Thoracic aorta (tissue), 2 donors: ENCODE measurements around the gene MIA3. TPM values are rescaled to one million over a fixed set of nuclear protein-coding genes. Genes with fewer than 3 reads are reported as not detected.

Experiments
- ATAC-seq: fragments of 150-250 bp; one replicate; pipeline ENCODE4 v1.8.0; 2017; ENCODE audit warnings: low read depth; ENCODE audit not compliant: insufficient number of reproducible peaks, low FRiP score
- DNase-seq: peaks from one replicate; pipeline ENCODE4 v3.0.0-alpha.2; 2020; ENCODE audit warnings: low spot score
- H3K27ac ChIP-seq, 2 donors: fragments of 200-600 bp; sonication (generic); 1 replicate in 1 of 2; 2 replicates in 1 of 2; pipeline ENCODE4 v1.5.1; 2016; ENCODE audit warnings: mild to moderate bottlenecking in 2 of 2, moderate library complexity in 2 of 2
- H3K27me3 ChIP-seq: fragments of 200-600 bp; sonication (generic); replicated peaks from 2 replicates; pipeline ENCODE4 v1.6.0; 2016; ENCODE audit warnings: mild to moderate bottlenecking; ENCODE audit not compliant: insufficient read depth
- H3K36me3 ChIP-seq: fragments of 200-600 bp; sonication (generic); one replicate; pipeline ENCODE4 v1.5.1; 2016
- H3K4me1 ChIP-seq, 2 donors: fragments of 200-600 bp; sonication (generic); 1 replicate in 1 of 2; 2 replicates in 1 of 2; pipeline versions ENCODE4 v1.5.1 to v1.6.0; 2016; ENCODE audit warnings: low read depth in 2 of 2, mild to moderate bottlenecking in 1 of 2; ENCODE audit not compliant: control insufficient read depth in 1 of 2
- H3K4me3 ChIP-seq: fragments of 200-600 bp; sonication (generic); 2 replicates; pipeline ENCODE4 v1.5.1; 2016; ENCODE audit warnings: mild to moderate bottlenecking
- H3K9me3 ChIP-seq: fragments of 200-600 bp; sonication (generic); 2 replicates; pipeline ENCODE4 v1.5.1; 2016
- CTCF ChIP-seq: fragments of 200-600 bp; sonication (generic); IDR thresholded peaks from one replicate; pipeline ENCODE4 v1.5.1; 2019; ENCODE audit warnings: antibody characterized with exemption
- total RNA-seq, 2 donors: library from RNA; depleted of rRNA; stranded (reverse); fragments of >200 nt; gene quantifications; one replicate each; pipeline versions ENCODE4 v1.1.0 to v1.2.3, GENCODE V29; 2016

Gene MIA3
- total RNA-seq, 2 donors from 2014 or later: 44.0 to 72.9 TPM

- Histone ChIP-seq H3K4me3 (no peak overlapping the region), H3K27ac (no peak overlapping the region), H3K9me3 (no peaks in the 10 kb centered on the region), H3K27me3 (no peaks in the 10 kb centered on the region), H3K36me3 (peaks cover 20% of the 10 kb centered on the region), H3K4me1 (peaks cover 4 to 15% of the 10 kb centered on the region in 2 donors)
- no peak for ATAC-seq
- no peak for TF ChIP-seq CTCF
- DNase-seq: no peak
Observed at GRCh38 chr1:222631611-222632208, 13.8 kb downstream of the MIA3 start.

- peaks cover 20% of the 10 kb centered on the region for H3K36me3 ChIP-seq
- no peak overlapping the region for H3K27ac ChIP-seq
- TF ChIP-seq CTCF: no peak
- H3K4me1 ChIP-seq: peaks cover 4 to 11% of the 10 kb centered on the region in 2 donors
- no peaks in the 10 kb centered on the region for H3K27me3 ChIP-seq
- no peak overlapping the region for H3K4me3 ChIP-seq
- DNase-seq: no peak
- H3K9me3 ChIP-seq: no peaks in the 10 kb centered on the region
- ATAC-seq: no peak
Observed at GRCh38 chr1:222632749-222633148, 14.9 kb downstream of the MIA3 start.

GRCh38 chr1:222634180-222635013, 16.5 kb downstream of the MIA3 start:
- DNase-seq: no peak
- TF ChIP-seq CTCF: peak; percentile 92
- ATAC-seq: peak; percentile 88
- Histone ChIP-seq H3K4me1 (peaks cover 4 to 10% of the 10 kb centered on the region in 2 donors), H3K27ac (no peak overlapping the region), H3K4me3 (no peak overlapping the region), H3K9me3 (no peaks in the 10 kb centered on the region), H3K27me3 (no peaks in the 10 kb centered on the region), H3K36me3 (peaks cover 20% of the 10 kb centered on the region)

GRCh38 chr1:222641269-222641948, 23.5 kb downstream of the MIA3 start:
- ATAC-seq (no peak), DNase-seq (no peak)
- Histone ChIP-seq H3K27me3 (no peaks in the 10 kb centered on the region), H3K36me3 (no peaks in the 10 kb centered on the region), H3K27ac (no peak overlapping the region), H3K9me3 (no peaks in the 10 kb centered on the region), H3K4me1 (peaks cover 4 to 11% of the 10 kb centered on the region in 2 donors), H3K4me3 (no peak overlapping the region)
- no peak for TF ChIP-seq CTCF

GRCh38 chr1:222642468-222642867, 24.6 kb downstream of the MIA3 start:
- no peak for TF ChIP-seq CTCF
- ATAC-seq (no peak), DNase-seq (no peak)
- Histone ChIP-seq H3K9me3 (no peaks in the 10 kb centered on the region), H3K4me1 (peaks cover 4 to 11% of the 10 kb centered on the region in 2 donors), H3K36me3 (no peaks in the 10 kb centered on the region), H3K27ac (no peak overlapping the region), H3K27me3 (no peaks in the 10 kb centered on the region), H3K4me3 (no peak overlapping the region)
